HG02798 (cell line): ENCODE measurements around the gene ZFPM1.
"Not testable (repeated sequence)": the region's sequence is repeated elsewhere in the genome, so short reads cannot be mapped to it uniquely, and the experiment has no call there.

Experiments
- ATAC-seq: cut with Tn5 transposase; IDR thresholded peaks from one replicate; pipeline ENCODE4 v1.9.1; 2021; ENCODE audit warnings: mild to moderate bottlenecking; ENCODE audit not compliant: unreplicated experiment, poor library complexity

ZFPM1 gene

GRCh38 chr16:88462396-88462795 lies 9.3 kb downstream of the ZFPM1 start:
- no peak for ATAC-seq

GRCh38 chr16:88463411-88463810 lies 10.3 kb downstream of the ZFPM1 start:
- ATAC-seq: no peak

DNA sequence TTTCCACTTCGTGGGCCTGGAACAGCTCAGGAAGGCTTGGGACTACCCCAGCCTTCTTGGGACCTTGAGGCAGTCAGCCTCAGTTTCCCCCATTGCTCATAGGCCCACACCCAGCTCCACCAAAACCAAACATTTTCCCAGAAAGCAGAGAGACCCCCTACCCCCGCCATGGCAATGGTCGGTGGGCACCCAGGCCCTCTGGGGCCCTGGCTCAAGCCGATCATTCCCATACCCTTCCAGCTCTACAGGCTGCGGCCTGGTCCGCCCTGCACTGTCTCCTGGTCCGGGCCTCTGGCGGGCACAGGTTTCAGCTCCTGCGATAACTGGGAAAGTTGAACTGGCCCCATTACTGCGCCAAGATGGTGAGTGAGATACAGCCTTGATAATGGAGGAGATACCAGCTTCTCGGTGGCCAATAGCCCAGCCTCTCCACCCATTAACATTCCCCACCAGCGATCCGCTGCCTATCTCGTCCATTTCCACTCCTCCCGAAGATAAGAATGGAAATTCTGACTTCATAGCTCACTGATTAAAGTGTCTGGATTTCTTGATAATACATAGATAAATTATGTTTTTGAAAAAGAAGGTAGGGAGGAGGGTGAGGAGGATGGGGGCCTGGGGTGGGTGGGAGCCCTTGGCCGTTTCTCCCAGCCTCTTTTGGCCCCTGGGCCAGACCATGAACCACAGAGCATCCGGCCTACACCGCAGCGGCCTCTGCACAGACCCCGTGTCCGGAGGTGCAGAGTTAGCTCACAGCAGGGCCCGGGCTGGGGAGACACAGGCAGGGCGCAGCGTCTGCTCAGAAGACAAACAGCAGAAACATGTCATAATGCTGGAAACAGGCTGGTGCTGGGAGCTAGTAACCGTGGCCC lies 11.6 kb downstream of the ZFPM1 start:
- no peak for ATAC-seq

- ATAC-seq: no peak
Measured at GRCh38 chr16:88465387-88465983, 12.4 kb downstream of the ZFPM1 start.

DNA sequence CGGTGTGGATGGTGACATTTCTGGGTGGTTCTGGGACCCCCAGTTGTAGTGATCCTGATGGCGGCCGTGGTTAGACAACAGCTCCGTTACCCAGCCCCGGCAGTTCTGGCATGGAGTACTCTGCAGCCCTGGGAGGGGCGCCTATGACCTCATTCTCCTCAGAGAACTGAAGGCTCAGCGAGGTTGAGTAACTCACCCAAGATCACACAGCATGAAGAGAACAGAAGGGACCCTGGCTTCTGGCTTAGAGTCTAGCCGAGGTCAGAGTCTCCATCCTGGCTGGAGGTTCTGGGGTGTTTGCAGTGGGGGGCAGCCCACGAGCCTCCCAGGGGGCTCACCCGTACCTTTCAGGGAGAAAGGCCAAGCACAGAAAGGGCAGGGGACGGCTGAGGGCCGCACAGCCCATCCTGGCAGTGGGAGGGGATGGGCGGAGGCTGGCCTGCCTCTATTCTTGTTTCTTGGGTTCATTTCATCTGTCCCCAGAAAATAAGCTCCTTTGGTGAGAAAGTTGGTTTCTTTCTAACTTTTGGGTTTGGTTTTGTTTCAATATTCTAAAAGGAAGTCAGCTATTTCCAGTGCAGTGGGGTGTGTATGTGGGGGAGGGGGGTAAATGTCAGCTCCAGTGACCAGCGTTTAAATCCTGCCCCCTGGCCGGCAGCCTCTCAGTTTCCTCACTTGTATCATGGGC lies 13.2 kb downstream of the ZFPM1 start:
- no peak for ATAC-seq

GRCh38 chr16:88466949-88467348 lies 13.9 kb downstream of the ZFPM1 start:
- ATAC-seq: no peak

DNA sequence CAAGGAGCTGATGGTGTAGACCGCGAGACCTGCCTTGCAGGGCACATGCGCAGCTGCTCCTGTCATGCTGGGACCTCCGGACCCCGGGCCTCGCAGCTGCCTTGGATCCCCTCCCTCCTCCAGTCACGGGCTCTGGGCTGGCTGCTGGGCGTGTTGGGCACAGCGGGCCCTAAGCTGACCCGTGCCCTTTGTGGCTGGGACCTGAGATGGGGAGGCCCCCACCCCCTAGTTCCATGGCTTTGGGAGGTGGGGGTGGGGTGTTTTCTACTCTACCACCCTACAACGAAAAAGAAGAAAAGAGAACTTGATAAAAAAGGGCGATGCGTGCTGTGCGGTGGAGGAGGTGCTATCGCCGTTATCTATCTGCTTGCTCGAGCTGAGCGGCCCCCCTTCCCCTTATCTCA lies 14.5 kb downstream of the ZFPM1 start:
- no peak for ATAC-seq

GRCh38 chr16:88468275-88469129 lies 15.4 kb downstream of the ZFPM1 start:
- no peak for ATAC-seq

- ATAC-seq: no peak
Measured at GRCh38 chr16:88469615-88470395, 16.7 kb downstream of the ZFPM1 start.

DNA sequence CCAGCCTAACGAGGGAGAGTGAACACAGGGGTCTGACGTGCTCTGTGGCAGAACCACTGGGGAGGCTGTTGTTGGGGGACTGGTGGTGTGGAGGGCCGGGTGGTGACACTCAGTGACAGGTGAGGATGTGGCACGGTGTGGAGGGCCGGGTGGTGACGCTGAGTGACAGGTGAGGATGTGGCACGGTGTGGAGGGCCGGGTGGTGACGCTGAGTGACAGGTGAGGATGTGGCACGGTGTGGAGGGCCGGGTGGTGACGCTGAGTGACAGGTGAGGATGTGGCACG lies 17.3 kb downstream of the ZFPM1 start:
- ATAC-seq: not testable (repeated sequence)

DNA sequence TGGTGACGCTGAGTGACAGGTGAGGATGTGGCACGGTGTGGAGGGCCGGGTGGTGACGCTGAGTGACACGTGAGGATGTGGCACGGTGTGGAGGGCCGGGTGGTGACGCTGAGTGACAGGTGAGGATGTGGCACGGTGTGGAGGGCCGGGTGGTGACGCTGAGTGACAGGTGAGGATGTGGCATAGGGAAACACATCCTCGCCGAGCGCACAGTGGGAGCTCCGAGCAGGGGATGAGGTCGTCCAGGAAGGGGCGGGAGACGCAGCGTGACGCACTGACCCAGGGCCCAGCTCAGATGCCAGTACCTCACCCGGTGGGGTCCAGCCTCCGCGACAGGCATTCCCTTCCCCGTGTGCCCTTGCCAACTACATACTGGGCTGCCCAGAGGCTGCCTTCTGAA lies 17.6 kb downstream of the ZFPM1 start:
- ATAC-seq: not testable (repeated sequence)

- no peak for ATAC-seq
Measured at GRCh38 chr16:88471115-88471514, 18.0 kb downstream of the ZFPM1 start.

- ATAC-seq: no peak
Measured at GRCh38 chr16:88471575-88471974, 18.5 kb downstream of the ZFPM1 start.

DNA sequence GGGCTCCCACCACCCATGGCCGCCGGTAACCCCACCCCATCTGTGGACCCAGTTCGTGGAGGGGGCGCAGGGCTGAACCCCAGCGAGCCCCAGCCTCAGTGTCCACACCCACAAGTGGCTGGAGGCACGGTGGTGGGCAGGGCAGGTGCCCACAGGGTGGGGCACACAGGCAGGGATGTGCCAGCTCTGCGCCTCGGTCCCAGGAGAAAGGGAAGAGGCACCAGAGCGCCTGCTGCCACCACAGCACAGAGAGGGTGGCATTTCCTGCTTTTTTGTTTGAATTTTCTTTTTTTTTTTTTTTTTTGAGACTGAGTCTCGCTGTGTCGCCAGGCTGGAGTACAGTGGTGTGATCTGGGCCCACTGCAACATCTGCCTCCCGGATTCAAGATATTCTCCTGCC lies 19.0 kb downstream of the ZFPM1 start:
- ATAC-seq: no peak

- ATAC-seq: no peak
Measured at GRCh38 chr16:88472637-88473205, 19.6 kb downstream of the ZFPM1 start.

DNA sequence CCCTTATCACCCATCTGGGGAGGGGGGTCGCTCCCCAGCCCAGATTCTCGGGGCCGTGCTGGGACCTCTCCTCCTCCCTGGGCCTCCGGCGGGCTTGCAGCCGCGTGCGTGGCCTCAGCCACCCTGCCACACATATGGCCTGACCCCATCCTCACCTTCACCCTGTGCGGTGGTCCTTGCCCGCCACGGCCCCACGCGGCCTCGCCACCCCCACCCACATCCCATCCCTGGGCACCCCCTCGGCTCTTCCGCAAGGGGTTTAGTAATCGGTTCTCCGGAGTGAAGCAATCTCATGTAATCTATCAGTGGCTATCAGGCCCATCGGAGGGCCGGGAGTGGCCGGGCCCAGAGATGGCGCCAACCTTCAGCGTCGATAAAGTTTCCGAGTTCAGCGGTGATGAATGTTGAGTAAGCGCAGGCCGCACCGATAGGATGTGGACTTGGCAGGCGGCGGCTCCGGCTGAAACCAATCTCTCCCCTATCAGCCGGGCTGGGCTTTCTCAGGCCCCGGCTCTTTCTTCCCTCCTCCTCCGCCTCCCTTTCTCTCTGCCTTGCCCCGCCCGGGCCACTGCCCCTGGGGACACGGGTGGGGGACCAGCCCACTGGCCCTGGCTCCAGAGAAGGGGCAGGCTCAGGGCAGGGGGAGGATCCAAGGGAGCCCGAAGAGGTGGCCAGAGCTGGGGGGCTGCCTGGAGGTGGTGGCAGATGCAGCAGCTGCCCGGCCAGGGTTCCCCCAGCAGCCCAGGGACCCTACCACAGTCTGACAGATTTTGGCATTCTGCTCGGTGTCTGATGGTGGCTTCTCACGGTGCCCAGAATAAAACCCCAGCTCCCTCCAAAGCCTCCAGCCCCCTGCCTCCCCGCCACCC lies 20.8 kb downstream of the ZFPM1 start:
- ATAC-seq: no peak

DNA sequence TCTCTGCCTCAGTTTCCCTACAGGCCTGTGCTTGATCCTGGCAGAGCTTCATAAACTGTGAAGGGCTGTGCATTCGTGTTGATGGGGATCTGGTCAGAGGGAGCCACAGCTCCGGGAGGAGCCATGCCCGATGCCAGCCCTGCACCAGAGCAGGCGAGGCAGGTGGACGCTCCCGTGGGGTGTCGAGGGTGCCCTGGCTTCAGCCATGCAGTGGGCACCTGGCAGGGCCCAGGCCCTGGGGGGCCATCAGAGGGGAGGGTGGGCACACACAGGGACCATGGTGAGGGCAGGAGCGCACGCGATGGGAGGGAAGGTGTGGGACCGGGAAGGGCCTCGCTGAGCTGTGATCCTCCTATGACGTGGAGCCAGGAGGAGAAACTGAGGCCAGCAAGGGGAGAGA lies 22.0 kb downstream of the ZFPM1 start:
- no peak for ATAC-seq

- ATAC-seq: no peak
Measured at GRCh38 chr16:88476203-88476602, 23.1 kb downstream of the ZFPM1 start.
